Measurements from ENCODE around the gene SPHK1. TPM values are rescaled to one million over a fixed set of nuclear protein-coding genes. Genes with fewer than 3 reads are reported as not detected.

SPHK1 gene
- total and polyA plus RNA-seq, 8 donors = 5.1 to 46.3 (median 10.2) TPM

DNA sequence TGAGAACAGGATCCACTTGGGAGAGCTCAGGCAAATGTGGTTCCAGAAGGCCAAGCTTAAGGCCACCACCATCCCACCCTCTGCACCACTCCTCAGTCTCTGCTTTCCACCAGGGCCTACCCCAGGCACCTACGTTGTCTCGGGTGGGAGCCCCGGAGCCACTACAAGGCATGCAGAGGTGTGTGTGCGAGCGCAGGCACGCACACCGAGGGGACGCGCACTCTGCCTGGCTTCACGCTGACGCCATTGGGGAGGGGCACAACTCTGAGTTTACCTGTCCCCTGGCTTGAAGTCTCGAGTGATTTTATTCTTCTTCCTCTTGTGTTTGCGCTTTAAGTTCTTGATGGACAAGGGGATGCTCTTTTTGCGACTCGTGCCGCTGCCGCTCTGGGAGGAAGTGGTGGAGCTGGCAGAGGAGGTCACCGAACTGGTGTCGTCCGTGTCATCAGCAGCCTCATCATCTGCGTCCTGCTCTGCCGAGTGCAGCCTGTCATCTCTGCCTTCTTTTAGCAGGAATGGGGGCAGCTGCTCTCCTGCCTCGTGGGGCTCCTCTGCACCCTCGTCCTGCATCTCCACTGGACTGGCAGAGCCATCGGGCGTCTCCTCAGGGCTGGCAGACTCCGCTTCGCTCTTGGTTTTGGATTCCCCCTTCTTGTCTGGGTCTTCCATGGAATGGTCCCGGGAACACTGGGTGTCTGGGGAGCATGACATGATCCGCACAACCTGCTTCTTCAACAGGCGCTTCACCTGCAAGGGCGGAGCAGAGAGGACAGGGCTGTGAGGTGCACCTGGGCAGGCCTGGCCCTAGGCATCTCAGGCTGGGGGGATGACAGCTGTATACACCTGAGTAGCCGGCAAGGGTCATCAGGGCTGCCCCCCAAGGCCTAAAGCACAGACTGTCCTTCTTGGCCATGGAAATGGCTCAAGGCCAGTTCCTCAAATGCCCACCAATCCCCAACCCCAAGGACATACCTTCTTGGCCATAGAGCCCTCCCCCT lies 15.1 kb downstream of the SPHK1 start:
- Histone ChIP-seq H3K27ac (no peak overlapping the region), H3K27me3 (no peaks in the 10 kb centered on the region), H3K4me1 (no peaks in the 10 kb centered on the region), H3K36me3 (peaks cover 0 to 69% (median 35%) of the 10 kb centered on the region in 3 donors), H3K4me3 (no peak overlapping the region), H3K9me3 (no peaks in the 10 kb centered on the region)
- ATAC-seq = no peak
- TF ChIP-seq, protein P1, sequence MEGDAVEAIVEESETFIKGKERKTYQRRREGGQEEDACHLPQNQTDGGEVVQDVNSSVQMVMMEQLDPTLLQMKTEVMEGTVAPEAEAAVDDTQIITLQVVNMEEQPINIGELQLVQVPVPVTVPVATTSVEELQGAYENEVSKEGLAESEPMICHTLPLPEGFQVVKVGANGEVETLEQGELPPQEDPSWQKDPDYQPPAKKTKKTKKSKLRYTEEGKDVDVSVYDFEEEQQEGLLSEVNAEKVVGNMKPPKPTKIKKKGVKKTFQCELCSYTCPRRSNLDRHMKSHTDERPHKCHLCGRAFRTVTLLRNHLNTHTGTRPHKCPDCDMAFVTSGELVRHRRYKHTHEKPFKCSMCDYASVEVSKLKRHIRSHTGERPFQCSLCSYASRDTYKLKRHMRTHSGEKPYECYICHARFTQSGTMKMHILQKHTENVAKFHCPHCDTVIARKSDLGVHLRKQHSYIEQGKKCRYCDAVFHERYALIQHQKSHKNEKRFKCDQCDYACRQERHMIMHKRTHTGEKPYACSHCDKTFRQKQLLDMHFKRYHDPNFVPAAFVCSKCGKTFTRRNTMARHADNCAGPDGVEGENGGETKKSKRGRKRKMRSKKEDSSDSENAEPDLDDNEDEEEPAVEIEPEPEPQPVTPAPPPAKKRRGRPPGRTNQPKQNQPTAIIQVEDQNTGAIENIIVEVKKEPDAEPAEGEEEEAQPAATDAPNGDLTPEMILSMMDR (IDR thresholded peaks at IDR 0.05) = no peak
- intact Hi-C loops (cut with DNase I) = loop anchor here (5.0 to 10.0 kb wide), 5 partner anchors 58 to 105 kb away; partner anchors contain the start of genes QRICH2 (in 2 of the 3) and RHBDF2 (in 1 of the 3)
- 90% methylated on average over 33 of the region's 33 CpGs for WGBS, 2 donors
- no peak for FAIRE-seq
- DNase-seq = no peak

DNA sequence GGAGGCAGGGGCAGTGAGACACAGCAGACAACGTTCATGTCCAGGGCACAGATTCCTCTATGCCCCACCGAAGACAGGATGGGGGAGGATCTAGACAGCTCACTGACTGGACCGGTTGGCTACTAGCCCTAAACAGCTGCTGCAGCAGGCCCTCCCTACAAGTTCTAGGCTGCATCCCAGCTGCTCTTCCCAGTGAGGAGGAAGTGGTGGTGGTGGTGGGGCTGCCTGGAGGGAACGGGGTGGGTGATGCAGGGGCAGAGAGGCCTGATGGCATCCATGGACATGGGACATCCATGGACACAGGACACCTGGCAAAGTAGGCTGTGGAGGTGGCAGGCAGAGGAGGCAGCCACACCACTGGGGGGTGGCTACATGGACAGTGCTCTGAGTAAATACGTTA lies 18.3 kb downstream of the SPHK1 start:
- H3K36me3 ChIP-seq = peaks cover 0 to 48% (median 21%) of the 10 kb centered on the region in 3 donors

DNA sequence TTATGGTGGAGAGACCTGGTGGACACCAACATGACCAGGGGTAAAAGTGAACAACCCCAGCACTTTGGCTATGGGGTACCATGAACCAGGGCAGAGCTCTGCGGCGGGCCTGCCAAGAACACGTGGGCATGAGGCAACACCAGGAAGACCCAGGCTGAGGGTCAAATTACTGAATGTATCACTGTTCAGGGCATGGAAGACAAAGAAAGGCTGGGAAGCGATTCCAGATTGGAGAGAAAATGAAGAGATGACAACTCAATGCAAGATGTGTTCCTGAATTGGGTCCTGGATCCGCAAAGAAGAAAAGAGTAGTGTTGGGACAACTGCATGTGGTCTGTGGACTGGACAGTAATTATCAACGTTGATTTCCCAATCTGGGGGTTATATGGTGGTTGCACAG lies 19.8 kb downstream of the SPHK1 start:
- Histone ChIP-seq H3K36me3 (peaks cover 0 to 36% (median 13%) of the 10 kb centered on the region in 3 donors), H3K9me3 (no peaks in the 10 kb centered on the region), H3K4me3 (no peak overlapping the region), H3K4me1 (no peaks in the 10 kb centered on the region), H3K27ac (no peak overlapping the region), H3K27me3 (no peaks in the 10 kb centered on the region)
- TF ChIP-seq, protein P1 (IDR thresholded peaks at IDR 0.05) = no peak
- FAIRE-seq (no peak), DNase-seq (peak in 1 of 6 donors; percentile 12), ATAC-seq (no peak)
- intact Hi-C loops (cut with DNase I) = loop anchor here in 1 of 3 donors (5.0 to 10.0 kb wide), 2 partner anchors 53 to 101 kb away; partner anchors contain the start of gene RHBDF2
- 87 to 91% methylated on average over 6 of the region's 6 CpGs for WGBS, 2 donors

More for the DNA sequence above, 18.3 kb downstream of the SPHK1 start:
- intact Hi-C loops (cut with DNase I) = loop anchor here in 1 of 3 donors (5.0 to 10.0 kb wide), 2 partner anchors 55 to 102 kb away; partner anchors contain the start of gene RHBDF2
- TF ChIP-seq, protein P1 (IDR thresholded peaks at IDR 0.05) = no peak
- H3K4me3 ChIP-seq = no peak overlapping the region
- FAIRE-seq (no peak), DNase-seq (peak in 1 of 6 donors; percentile 24), ATAC-seq (no peak)
- H3K9me3 ChIP-seq = no peaks in the 10 kb centered on the region
- WGBS, 2 donors = 83 to 89% methylated on average over 5 of the region's 5 CpGs
- no peaks in the 10 kb centered on the region for H3K27me3 ChIP-seq
- no peaks in the 10 kb centered on the region for H3K4me1 ChIP-seq
- no peak overlapping the region for H3K27ac ChIP-seq

DNA sequence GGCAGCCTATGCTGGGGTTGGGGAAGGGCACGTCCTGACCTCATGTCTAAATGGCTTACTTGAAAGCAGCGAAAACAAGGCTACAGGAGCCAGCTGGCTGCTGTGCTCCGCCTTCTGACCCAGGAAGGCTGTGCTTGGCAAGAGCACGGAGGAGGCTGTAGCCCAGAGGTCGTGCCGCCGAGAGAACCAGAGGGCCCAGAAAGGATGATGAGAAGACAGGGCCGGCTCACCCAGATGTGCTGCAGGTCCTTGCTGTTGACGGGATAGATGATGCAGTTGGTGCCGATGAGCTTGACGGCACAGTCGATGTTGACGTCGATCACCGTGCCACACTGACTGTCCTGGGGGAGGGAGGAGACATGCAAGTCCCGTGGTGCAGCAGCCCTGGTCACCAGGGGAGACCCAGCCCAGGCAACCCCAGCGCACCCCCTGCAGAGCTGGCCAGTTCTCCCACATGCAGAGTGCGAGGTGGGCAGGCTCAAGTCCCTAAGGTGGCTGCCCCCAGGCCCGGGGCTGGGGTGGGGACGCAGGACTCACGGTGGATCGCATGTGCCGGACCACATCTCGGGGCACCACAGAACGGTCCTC lies 20.7 kb downstream of the SPHK1 start:
- WGBS, 2 donors = 89 to 91% methylated on average over 25 of the region's 25 CpGs
- no peak overlapping the region for H3K4me3 ChIP-seq
- TF ChIP-seq, protein P1 (IDR thresholded peaks at IDR 0.05) = no peak
- peaks cover 0 to 28% (median 5%) of the 10 kb centered on the region in 3 donors for H3K36me3 ChIP-seq
- no peaks in the 10 kb centered on the region for H3K27me3 ChIP-seq
- ATAC-seq (no peak), DNase-seq (peak in 1 of 6 donors; percentile 60), FAIRE-seq (no peak)
- H3K27ac ChIP-seq = no peak overlapping the region
- intact Hi-C loops (cut with DNase I) = loop anchor here in 1 of 3 donors (5.0 to 10.0 kb wide), 2 partner anchors 52 to 100 kb away; partner anchors contain the start of gene RHBDF2
- H3K9me3 ChIP-seq = no peaks in the 10 kb centered on the region
- H3K4me1 ChIP-seq = no peaks in the 10 kb centered on the region
